ENCODE measurements around the gene SPDYE9.
"Not testable (repeated sequence)": the region's sequence is repeated elsewhere in the genome, so short reads cannot be mapped to it uniquely, and the experiment has no call there.

Gene SPDYE9

DNA sequence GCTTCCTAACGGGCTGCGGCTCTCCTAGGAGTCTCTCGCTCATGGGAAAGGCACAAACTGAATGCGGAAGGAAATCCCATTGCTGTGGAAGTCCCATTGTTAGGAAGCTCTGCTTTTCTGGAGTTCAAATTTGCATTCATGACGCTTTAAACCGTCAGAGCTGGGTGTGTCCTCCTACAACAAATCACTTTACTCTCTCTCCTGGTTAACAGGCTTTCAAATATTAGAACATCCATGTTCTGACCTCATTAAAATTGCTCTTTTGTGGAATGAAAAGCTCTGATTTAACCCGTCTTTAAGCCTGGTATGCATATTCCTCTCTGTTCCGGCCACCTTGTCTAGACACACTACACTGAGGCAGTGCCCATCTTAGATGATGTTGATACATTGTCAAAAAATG lies at the start of gene SPDYE9:
SPDYE9 (minus strand) TSS at position 101 of the 400 bp plus-strand sequence. CDS start 1,800 bp downstream, outside the sequence.
- not testable (repeated sequence) for DNase-seq (ENCODE audit: low spot score)

DNA sequence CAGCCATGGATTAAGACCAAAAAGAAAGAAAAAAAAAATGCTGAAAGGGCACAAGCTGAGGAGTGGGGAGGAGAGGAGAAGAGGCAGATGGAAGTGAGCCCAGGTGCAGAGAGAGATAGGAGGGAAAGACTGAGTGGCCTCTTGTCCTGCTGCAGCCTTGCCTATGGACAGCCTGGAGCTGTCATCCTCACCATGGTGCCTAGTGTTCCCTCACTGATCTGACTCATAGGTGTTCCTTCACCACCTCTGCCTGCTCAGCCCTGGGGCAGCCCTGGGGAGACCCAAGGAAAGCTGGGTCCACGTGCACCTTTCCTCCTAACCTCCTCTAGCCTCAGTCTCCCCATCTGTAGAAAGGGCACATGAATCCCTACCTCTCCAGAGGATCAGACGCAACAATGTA lies 49.0 kb upstream of the SPDYE9 start:
- DNase-seq (ENCODE audit: low spot score), result not testable (repeated sequence)

GRCh38 chr7:73132651-73133217 lies 46.9 kb upstream of the SPDYE9 start:
- not testable (repeated sequence) for DNase-seq (ENCODE audit: low spot score)

DNA sequence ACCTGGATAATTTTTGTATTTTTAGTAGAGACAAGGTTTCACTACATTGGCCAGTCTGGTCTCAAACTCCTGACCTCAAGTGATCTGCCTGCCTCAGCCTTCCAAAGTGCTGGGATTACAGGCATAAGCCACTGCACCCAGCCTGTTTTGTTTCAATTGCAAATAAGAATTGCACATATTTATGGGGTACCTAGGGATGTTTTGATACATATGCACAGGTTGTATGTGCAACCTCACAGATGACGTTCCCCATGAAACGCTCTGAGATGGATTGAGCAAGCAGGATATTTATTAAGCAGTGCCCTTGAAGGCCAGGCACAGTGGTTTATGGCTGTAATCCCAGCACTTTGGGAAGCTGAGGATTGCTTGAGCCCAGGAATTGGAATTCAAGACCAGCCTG lies 44.8 kb upstream of the SPDYE9 start:
- not testable (repeated sequence) for DNase-seq (ENCODE audit: low spot score)

GRCh38 chr7:73124126-73124525 lies 38.3 kb upstream of the SPDYE9 start:
- not testable (repeated sequence) for DNase-seq (ENCODE audit: low spot score)

GRCh38 chr7:73122778-73123447 lies 37.1 kb upstream of the SPDYE9 start:
- not testable (repeated sequence) for DNase-seq (ENCODE audit: low spot score)

DNA sequence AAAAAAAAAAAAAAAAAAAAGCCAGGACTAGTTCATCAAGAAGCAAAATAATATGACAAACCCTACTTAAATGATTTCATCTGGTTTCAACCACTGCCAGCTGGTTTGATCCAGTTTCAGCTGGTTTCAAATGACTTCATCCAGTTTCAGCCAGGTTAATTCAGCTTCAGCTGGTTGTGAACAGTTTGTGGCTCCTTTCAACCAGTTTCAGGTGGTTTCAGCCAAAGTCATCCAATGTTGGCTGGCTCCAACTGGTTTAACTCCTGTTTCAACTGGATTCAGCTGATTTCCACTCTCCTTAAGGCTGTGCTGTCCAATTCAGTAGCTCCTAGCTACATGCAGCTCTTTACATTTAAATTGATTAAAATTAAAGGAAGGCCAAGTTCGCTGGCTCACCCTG lies 32.3 kb upstream of the SPDYE9 start:
- not testable (repeated sequence) for DNase-seq (ENCODE audit: low spot score)

GRCh38 chr7:73057811-73058210 lies 28.0 kb downstream of the SPDYE9 start, which contains the start of gene SPDYE11:
Gene SPDYE11, minus strand, starts transcription at chr7:73057911. Its CDS starts 1,800 bp downstream, at chr7:73056111.
- not testable (repeated sequence) for DNase-seq (ENCODE audit: low spot score)

DNA sequence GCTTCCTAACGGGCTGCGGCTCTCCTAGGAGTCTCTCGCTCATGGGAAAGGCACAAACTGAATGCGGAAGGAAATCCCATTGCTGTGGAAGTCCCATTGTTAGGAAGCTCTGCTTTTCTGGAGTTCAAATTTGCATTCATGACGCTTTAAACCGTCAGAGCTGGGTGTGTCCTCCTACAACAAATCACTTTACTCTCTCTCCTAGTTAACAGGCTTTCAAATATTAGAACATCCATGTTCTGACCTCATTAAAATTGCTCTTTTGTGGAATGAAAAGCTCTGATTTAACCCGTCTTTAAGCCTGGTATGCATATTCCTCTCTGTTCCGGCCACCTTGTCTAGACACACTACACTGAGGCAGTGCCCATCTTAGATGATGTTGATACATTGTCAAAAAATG lies 56.2 kb downstream of the SPDYE9 start, which contains the start of gene SPDYE8:
SPDYE8 (minus strand) TSS at position 101 of the 400 bp plus-strand sequence. CDS start 1,800 bp downstream, outside the sequence.
- not testable (repeated sequence) for DNase-seq (ENCODE audit: low spot score)

Data from COLO829 (cell line).